Caco-2 (cell line): ENCODE data around the gene TCP1. TPM values are rescaled to one million over a fixed set of nuclear protein-coding genes. Genes with fewer than 3 reads are reported as not detected.
"Not testable (repeated sequence)": the region's sequence is repeated elsewhere in the genome, so short reads cannot be mapped to it uniquely, and the experiment has no call there.

ENCODE experiments used
- BruUV-seq: library from RNA; stranded (reverse); fragments of 400-500 nt; replicated peaks from 2 replicates; lab custom pipeline; 2021; lab: Mats Ljungman, UMichigan
- CTCF ChIA-PET: fragments of 300-600 bp; sonication (Branson Sonifier 250); formaldehyde crosslinking; loops from one replicate; lab custom pipeline; 2022; ENCODE audit warnings: antibody characterized with exemption; lab: Charles Lee
- POLR2A ChIA-PET: fragments of 300-600 bp; sonication (Branson Sonifier 250); formaldehyde crosslinking; loops from one replicate; lab custom pipeline; 2022; ENCODE audit warnings: antibody characterized with exemption; lab: Charles Lee
- DNase-seq, 2 experiments: peaks; one replicate each; pipeline versions ENCODE4 v3.0.0 to v3.0.0-alpha.2; 2020 to 2022
- H3K27me3 ChIP-seq: replicated peaks from 2 replicates; pipeline ENCODE4 v1.6.0; 2011; ENCODE audit warnings: low read length; ENCODE audit not compliant: control insufficient read depth, insufficient read depth
- H3K36me3 ChIP-seq: 2 replicates; pipeline ENCODE4 v1.5.1; 2011; ENCODE audit warnings: low read length; ENCODE audit not compliant: control insufficient read depth, insufficient read depth
- H3K4me1 ChIP-seq: fragments of 250-450 bp; sonication (Bioruptor Pico); 2 replicates; pipeline ENCODE4 v1.5.1; 2020; ENCODE audit warnings: mild to moderate bottlenecking
- H3K4me3 ChIP-seq: 2 replicates; pipeline ENCODE4 v1.5.1; 2011; ENCODE audit warnings: low read depth, mild to moderate bottlenecking, control low read depth, low read length
- H3K9me3 ChIP-seq: fragments of 250-450 bp; sonication (Bioruptor Pico); 2 replicates; pipeline ENCODE4 v1.5.1; 2020; ENCODE audit warnings: mild to moderate bottlenecking, moderate library complexity
- H3K27ac Mint-ChIP-seq: one replicate; pipeline ENCODE4 v1.8.0; 2022; ENCODE audit warnings: mixed read lengths; ENCODE audit not compliant: unreplicated experiment
- H3K27me3 Mint-ChIP-seq: one replicate; pipeline ENCODE4 v1.8.0; 2022; ENCODE audit warnings: mixed read lengths; ENCODE audit not compliant: insufficient read depth, unreplicated experiment
- H3K36me3 Mint-ChIP-seq: one replicate; pipeline ENCODE4 v1.8.0; 2022; ENCODE audit warnings: mild to moderate bottlenecking, mixed read lengths; ENCODE audit not compliant: insufficient read depth, unreplicated experiment
- H3K4me1 Mint-ChIP-seq: one replicate; pipeline ENCODE4 v1.8.0; 2022; ENCODE audit warnings: low read depth, mixed read lengths; ENCODE audit not compliant: unreplicated experiment
- H3K4me3 Mint-ChIP-seq: one replicate; pipeline ENCODE4 v1.8.0; 2022; ENCODE audit warnings: mild to moderate bottlenecking, moderate library complexity, mixed read lengths; ENCODE audit not compliant: unreplicated experiment
- H3K9me3 Mint-ChIP-seq: one replicate; pipeline ENCODE4 v1.8.0; 2022; ENCODE audit warnings: mixed read lengths; ENCODE audit not compliant: unreplicated experiment
- intact Hi-C: fragments of 100-400 bp; cut with micrococcal nuclease; formaldehyde crosslinking; loops from one replicate; pipeline ENCODE4 v1.10.0; 2022; ENCODE audit not compliant: unreplicated experiment
- total RNA-seq: library from RNA; stranded (reverse); gene quantifications from 2 replicates; pipeline ENCODE4 v1.2.3, GENCODE V29; 2022
- TF ChIP-seq, protein P1 (sequence below), 2 experiments: fragments of 200-600 bp in 1 of 2; IDR thresholded peaks; 1 replicate in 1 of 2; 2 replicates in 1 of 2; pipeline versions ENCODE4 v1.5.1 to v1.8.0; 2011 to 2022; ENCODE audit warnings: antibody characterized with exemption in 1 of 2, control low read depth in 1 of 2, inconsistent platforms in 1 of 2, low read depth in 1 of 2, low read length in 1 of 2, mild to moderate bottlenecking in 1 of 2, moderate library complexity in 1 of 2; ENCODE audit not compliant: insufficient read depth in 1 of 2, severe bottlenecking in 1 of 2, unreplicated experiment in 1 of 2

TCP1 gene
- total RNA-seq, 1 experiment from 2014 or later = 286 TPM

- H3K4me3 Mint-ChIP-seq = no peak overlapping the region
- Histone ChIP-seq H3K36me3 (no peaks in the 10 kb centered on the region), H3K4me3 (no peak overlapping the region), H3K9me3 (no peaks in the 10 kb centered on the region), H3K27me3 (no peaks in the 10 kb centered on the region), H3K4me1 (no peaks in the 10 kb centered on the region)
- no peak for DNase-seq
- TF ChIP-seq, protein P1, sequence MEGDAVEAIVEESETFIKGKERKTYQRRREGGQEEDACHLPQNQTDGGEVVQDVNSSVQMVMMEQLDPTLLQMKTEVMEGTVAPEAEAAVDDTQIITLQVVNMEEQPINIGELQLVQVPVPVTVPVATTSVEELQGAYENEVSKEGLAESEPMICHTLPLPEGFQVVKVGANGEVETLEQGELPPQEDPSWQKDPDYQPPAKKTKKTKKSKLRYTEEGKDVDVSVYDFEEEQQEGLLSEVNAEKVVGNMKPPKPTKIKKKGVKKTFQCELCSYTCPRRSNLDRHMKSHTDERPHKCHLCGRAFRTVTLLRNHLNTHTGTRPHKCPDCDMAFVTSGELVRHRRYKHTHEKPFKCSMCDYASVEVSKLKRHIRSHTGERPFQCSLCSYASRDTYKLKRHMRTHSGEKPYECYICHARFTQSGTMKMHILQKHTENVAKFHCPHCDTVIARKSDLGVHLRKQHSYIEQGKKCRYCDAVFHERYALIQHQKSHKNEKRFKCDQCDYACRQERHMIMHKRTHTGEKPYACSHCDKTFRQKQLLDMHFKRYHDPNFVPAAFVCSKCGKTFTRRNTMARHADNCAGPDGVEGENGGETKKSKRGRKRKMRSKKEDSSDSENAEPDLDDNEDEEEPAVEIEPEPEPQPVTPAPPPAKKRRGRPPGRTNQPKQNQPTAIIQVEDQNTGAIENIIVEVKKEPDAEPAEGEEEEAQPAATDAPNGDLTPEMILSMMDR (IDR thresholded peaks at IDR 0.05; ENCODE audit: insufficient read depth in 1 of 2, low read depth in 1 of 2, low read length in 1 of 2, severe bottlenecking in 1 of 2, unreplicated experiment in 1 of 2) = no peak
- intact Hi-C loops = no loop called here
- H3K27ac Mint-ChIP-seq = no peak overlapping the region
- H3K4me1 Mint-ChIP-seq = no peaks in the 10 kb centered on the region
- BruUV-seq = no TSS peak
- no peaks in the 10 kb centered on the region for H3K9me3 Mint-ChIP-seq
- POLR2A ChIA-PET = no interaction called here
- no peaks in the 10 kb centered on the region for H3K27me3 Mint-ChIP-seq
- no peaks in the 10 kb centered on the region for H3K36me3 Mint-ChIP-seq
- CTCF ChIA-PET = no interaction called here
Measured at GRCh38 chr6:159819932-159820640, 30.7 kb upstream of the TCP1 start.

- H3K9me3 Mint-ChIP-seq = no peaks in the 10 kb centered on the region
- intact Hi-C loops = no loop called here
- H3K27me3 Mint-ChIP-seq = no peaks in the 10 kb centered on the region
- no TSS peak for BruUV-seq
- no peak overlapping the region for H3K4me3 Mint-ChIP-seq
- no peaks in the 10 kb centered on the region for H3K4me1 Mint-ChIP-seq
- no peaks in the 10 kb centered on the region for H3K36me3 ChIP-seq
- no peaks in the 10 kb centered on the region for H3K9me3 ChIP-seq
- H3K27ac Mint-ChIP-seq = no peak overlapping the region
- ChIA-PET CTCF (no interaction called here), POLR2A (no interaction called here)
- H3K4me1 ChIP-seq = no peaks in the 10 kb centered on the region
- TF ChIP-seq, protein P1 (IDR thresholded peaks at IDR 0.05; ENCODE audit: insufficient read depth in 1 of 2, low read depth in 1 of 2, low read length in 1 of 2, severe bottlenecking in 1 of 2, unreplicated experiment in 1 of 2) = no peak
- no peak for DNase-seq
- no peaks in the 10 kb centered on the region for H3K36me3 Mint-ChIP-seq
- no peak overlapping the region for H3K4me3 ChIP-seq
- H3K27me3 ChIP-seq = no peaks in the 10 kb centered on the region
Measured at GRCh38 chr6:159819098-159819497, 29.7 kb upstream of the TCP1 start.

- Mint-ChIP-seq H3K36me3 (no peaks in the 10 kb centered on the region), H3K9me3 (no peaks in the 10 kb centered on the region), H3K27ac (no peak overlapping the region), H3K4me1 (no peaks in the 10 kb centered on the region), H3K27me3 (no peaks in the 10 kb centered on the region), H3K4me3 (no peak overlapping the region)
- BruUV-seq = no TSS peak
- ChIA-PET POLR2A (no interaction called here), CTCF (no interaction called here)
- no peaks in the 10 kb centered on the region for H3K9me3 ChIP-seq
- no peaks in the 10 kb centered on the region for H3K4me1 ChIP-seq
- TF ChIP-seq, protein P1 (IDR thresholded peaks at IDR 0.05; ENCODE audit: insufficient read depth in 1 of 2, low read depth in 1 of 2, low read length in 1 of 2, severe bottlenecking in 1 of 2, unreplicated experiment in 1 of 2) = no peak
- H3K4me3 ChIP-seq = no peak overlapping the region
- no peak for DNase-seq
- no peaks in the 10 kb centered on the region for H3K27me3 ChIP-seq
- intact Hi-C loops = no loop called here
- H3K36me3 ChIP-seq = no peaks in the 10 kb centered on the region
Measured at GRCh38 chr6:159817951-159818739, 28.7 kb upstream of the TCP1 start.

DNA sequence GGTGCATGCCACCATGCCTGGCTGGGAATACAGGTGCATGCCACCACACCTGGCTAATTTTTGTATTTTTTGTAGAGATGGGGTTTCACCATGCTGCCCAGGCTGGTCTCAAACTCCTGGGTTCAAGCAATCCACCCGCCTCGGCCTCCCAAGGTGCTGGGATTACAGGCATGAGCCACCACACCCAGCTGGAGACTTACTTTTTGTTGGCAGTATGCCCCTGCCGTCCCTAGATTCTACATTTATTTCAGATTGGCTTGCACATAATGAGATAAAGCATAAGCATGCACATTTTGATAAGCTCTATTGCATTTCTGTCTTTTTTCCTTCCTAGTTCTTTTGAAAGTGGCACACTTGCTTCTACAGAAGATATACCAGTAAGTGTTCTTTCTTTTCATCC is 27.4 kb upstream of the TCP1 start:
- H3K4me3 Mint-ChIP-seq, intact Hi-C loops, H3K27me3 Mint-ChIP-seq, H3K9me3 ChIP-seq, H3K4me3 ChIP-seq, H3K9me3 Mint-ChIP-seq, POLR2A ChIA-PET, H3K4me1 ChIP-seq, H3K36me3 ChIP-seq, BruUV-seq, H3K27me3 ChIP-seq, CTCF ChIA-PET, H3K27ac Mint-ChIP-seq, H3K36me3 Mint-ChIP-seq, DNase-seq, H3K4me1 Mint-ChIP-seq: not testable (repeated sequence)
